HG03175 (cell line): Measurements from ENCODE around the gene CCDC83.
"Not testable (repeated sequence)": the region's sequence is repeated elsewhere in the genome, so short reads cannot be mapped to it uniquely, and the experiment has no call there.

Source experiments
- ATAC-seq: cut with Tn5 transposase; IDR thresholded peaks from one replicate; pipeline ENCODE4 v1.9.1; 2021; ENCODE audit warnings: mild to moderate bottlenecking, moderate library complexity; ENCODE audit not compliant: unreplicated experiment

CCDC83 gene

DNA sequence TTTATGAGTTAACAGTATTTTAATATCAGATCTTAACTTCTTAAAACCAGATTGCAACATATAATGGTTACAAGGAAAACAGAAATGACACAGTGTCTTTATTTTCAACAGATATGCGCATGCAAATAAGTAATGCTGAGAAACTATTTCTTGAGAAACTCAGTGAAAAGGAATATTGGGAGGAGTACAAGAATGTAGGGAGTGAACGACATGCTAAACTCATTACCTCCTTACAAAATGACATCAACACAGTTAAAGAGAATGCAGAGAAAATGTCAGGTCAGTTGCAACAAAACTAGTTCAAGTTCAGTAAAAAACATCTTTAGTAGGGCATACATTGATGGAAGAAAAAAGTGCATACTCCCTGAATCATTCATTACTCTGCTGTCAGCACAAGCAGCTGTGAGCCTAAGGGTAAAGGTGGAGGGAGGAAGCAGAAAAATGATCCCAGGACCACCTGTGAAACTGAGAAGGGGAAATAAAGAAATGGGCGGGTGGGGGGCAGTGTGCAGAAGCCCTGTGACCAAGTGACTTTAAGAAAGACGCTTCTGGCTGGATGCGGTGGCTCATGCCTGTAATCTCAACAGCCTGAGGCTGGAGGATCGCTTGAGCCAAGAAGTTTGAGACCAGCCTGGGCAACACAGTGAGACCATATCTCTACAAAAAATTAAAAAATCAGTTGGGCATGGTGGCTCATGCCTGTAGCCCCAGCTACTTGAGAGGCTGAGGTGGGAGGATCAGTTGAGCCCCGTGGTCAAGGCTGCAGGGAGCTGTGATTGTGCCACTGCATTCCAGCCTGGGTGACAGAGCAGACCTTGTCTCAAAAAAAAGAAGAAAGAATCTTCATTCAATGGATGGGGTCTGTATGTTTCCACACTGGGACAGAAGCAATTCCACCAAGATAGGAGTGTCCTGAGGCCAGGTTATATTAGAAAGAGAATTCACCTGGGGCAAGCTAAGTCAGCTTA, 31.2 kb downstream of the CCDC83 start:
- ATAC-seq, result no peak

DNA sequence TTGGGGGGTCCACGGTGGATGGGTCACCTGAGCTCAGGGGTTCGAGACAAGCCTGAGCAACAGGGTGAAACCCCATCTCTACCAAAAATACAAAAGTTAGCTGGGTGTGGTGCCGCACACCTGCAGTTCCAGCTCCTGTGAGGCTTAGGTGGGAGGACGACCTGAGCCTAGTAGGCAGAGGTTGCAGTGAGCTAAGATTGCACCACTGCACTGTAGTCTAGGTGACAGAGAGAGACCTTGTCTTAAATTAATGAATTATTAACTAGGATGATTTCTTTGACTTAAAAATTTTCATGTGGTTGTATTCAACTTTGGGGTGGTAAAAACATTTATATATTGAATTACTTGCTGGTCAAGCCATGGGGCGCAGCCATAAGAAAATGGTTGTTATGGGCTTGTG, 33.9 kb downstream of the CCDC83 start:
- ATAC-seq, result no peak

GRCh38 chr11:85889676-85890579, 34.7 kb downstream of the CCDC83 start:
- no peak for ATAC-seq

- no peak for ATAC-seq
Observed at GRCh38 chr11:85893395-85893794, 38.2 kb downstream of the CCDC83 start.

DNA sequence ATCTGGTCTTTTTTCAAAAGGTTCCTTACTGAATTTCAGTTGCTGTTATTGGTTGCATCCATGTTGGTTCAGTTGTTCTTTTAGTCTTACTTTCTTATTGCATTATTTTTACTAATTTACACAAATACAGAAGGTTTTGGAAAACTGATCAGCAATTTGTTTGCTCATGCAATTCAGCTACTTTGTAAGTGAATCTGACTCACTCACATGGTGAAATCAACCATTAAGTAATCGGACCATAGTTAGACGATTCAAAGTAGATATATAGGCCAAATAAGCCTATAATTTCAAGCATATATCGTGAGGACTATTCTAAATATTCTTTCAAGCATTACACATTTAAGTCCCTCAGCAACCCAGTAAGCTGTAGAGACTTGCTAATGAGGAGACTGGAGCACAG, 41.7 kb downstream of the CCDC83 start:
- ATAC-seq, result no peak

DNA sequence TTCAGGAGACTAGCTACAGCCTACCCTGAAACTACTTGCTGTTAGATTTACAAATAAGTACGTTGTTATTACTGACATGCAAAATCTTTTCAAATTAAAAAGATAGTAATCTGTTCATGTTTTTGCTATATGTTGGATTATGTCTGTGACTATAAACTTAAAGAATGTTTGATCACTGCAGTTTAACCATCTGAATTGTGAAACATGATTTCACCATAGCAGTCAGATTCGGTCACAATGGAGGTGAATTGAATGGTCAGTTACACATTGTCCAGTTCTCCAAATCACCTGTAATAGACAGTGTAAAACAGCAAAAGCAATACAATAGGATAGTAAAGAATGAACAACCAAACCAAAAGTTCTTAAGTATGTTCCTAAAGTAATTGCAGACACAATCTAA, 43.3 kb downstream of the CCDC83 start:
- ATAC-seq, result no peak

DNA sequence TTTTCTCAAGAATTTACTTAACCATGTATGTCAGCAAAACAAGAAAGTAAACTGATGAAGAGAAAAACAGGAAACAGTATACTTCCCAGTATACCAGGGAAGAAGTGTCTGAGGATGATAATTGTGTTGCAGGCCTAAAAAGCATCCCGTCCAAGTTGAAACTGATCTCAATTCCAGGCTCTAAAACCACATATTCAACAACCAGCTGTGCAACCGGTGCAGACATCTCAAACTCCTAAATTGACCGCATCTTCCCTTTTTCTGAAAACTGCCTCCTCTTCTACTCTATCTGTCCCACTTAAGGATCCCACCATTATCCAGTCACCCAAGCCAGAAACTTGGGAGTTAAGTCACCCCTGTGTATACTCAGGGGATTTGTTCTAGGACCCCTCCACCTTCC, 47.2 kb downstream of the CCDC83 start:
- no peak for ATAC-seq

DNA sequence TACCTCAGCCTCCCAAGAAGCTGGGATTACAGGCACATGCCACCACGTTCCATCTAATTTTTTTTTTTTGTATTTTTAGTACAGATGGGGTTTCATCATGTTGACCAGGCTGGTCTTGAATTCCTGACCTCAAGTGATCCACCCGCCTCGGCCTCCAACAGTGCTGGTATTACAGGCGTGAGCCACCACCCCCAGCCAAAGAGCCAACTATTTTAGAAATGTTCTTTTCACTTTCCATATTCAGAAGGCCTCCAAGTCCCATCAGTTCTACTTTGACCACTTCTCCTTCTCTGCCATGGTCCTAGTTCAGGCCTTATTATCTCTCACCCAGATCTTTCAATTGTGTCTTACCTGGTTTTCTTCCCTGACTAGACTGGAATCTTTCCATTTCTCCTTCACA, 48.2 kb downstream of the CCDC83 start:
- no peak for ATAC-seq

GRCh38 chr11:85903811-85904210, 48.6 kb downstream of the CCDC83 start:
- no peak for ATAC-seq

DNA sequence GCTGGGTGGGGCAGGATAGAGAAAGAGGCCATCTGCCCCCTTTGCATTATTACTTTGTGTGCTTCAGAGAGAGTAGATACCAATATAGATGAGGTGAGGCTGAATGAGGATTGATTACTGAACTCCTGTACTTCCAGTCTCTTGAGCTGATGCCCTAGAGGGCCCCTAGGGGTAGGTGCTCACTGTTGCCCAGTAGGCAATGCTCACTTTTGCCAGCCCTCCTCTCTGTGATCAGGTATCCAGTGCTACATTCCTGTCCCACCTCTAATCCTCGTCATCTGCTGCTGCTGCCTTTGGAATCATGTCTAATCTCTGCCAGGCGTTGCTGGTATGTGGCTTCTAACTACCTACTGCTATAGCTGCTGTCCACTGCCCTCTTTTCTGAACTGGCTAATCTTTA, 57.2 kb downstream of the CCDC83 start:
- ATAC-seq, result no peak

- no peak for ATAC-seq
Observed at GRCh38 chr11:85913513-85913912, 58.3 kb downstream of the CCDC83 start.

DNA sequence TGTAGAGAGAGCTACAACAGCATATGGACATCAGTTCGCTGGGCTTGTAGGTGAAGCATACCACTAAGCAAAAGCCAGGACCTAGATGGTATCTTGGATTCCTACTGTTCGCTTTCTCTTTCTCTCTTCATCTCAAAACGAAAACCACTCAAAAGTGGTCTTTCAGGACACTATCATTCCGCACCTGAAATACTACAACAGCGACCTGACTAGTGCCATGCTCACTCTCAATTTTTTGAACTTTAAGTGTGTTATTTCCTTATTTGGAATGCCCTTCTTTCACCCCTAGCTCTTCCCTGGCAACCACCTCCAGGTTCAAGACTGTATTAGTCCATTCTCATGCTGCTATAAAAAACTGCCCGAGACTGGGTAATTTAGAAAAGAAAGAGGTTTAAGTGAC, 59.2 kb downstream of the CCDC83 start:
- ATAC-seq, result no peak

- ATAC-seq, result no peak
Observed at GRCh38 chr11:85918910-85919794, 64.0 kb downstream of the CCDC83 start.

- peak; percentile 83 for ATAC-seq
Observed at GRCh38 chr11:85922367-85922766, 67.2 kb downstream of the CCDC83 start.

DNA sequence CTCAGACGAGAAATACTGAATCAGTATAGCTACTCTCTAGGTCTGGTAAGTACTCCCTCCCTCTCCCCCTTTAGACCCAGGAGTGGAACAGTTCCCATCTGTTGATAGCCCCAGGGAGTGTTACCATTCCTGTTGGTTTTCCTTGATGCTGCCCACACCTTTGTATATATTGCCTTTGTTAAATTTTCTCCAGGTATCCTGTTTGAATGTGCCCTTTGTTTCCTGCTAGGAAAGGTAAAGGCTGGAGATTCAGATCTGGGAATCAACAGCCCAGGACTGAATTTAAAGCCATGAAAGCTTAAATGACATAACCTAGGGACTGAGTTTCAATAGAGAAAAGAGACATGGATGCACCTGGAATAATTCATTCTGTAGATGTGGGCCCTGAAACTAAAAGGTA, 68.3 kb downstream of the CCDC83 start:
- ATAC-seq, result no peak

DNA sequence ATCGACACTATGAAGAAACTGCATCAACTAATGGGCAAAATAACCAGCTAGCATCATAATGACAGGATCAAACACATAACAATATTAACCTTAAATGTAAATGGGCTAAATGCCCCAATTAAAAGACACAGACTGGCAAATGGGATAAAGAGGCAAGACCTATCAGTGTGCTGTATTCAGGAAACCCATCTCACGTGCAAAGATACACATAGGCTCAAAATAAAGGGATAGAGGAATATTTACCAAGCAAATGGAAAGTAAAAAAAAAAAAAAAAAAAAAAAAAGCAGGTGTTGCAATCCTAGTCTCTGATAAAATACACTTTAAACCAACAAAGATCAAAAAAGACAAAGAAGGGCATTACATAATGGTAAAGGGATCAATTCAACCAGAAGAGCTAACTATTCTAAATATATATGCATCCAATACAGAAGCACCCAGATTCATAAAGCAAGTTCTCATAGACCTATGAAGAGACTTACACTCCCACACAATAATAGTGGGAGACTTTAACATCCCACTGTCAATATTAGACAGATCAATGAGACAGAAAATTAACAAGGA, 71.6 kb downstream of the CCDC83 start:
- not testable (repeated sequence) for ATAC-seq

GRCh38 chr11:85930879-85931366, 75.7 kb downstream of the CCDC83 start:
- ATAC-seq, result no peak

DNA sequence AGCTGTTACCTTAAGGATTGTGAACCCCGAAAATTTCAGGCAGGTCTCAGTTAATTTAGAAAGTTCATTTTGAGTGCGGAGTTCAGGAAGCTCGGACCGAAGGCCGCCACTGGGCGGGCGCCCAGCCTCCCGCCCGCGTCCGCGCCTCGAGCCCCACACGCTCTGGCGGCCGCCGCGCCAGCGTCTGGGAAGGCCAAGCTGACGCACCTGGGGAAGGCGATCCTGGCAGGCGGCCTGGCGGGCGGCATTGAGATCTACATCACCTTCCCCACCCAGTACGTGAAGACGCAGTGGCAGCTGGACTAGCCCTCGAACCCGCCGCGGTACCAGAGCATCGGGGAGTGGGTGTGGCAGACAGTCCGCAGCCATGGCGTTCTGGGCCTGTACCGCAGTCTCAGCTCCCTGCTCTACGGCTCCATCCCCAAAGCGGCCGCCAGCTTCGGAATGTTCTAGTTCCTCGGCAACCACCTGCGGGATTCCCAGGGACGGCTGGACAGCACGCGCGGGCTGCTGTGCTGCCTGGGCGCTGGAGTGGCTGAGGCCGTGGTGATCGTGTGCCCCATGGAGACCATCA, 79.5 kb downstream of the CCDC83 start:
- ATAC-seq, result no peak

GRCh38 chr11:85935751-85936150, 80.6 kb downstream of the CCDC83 start:
- ATAC-seq, result no peak

DNA sequence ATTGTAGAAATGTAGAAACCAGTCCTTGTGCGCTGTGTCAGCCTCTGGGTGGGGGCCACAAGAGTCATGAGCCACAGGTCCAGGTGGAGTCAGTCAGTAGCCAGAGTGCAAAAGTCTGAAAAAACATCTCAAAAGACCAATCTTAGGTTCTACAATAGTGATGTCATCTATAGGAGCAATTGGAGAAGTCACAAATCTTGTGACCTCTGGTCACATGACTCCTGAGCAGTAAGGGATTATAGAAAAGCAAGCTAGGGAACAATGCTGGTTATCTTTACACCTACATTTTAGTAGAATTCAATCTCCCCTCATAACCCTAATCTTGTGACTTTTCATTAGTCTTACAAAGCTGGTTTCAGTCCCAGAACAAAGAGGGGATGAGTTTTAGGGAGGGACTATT, 82.7 kb downstream of the CCDC83 start:
- no peak for ATAC-seq
